ENCODE data around the gene SERPINA4. TPM values are rescaled to one million over a fixed set of nuclear protein-coding genes. Genes with fewer than 3 reads are reported as not detected.

The SERPINA4 gene
- total and polyA plus RNA-seq, 2 of the 13 experiments (the other 11 are each of a cell fraction or from before 2014, with no cell fraction given): 39.1 to 57.8 TPM

GRCh38 chr14:94593749-94594431, 32.6 kb downstream of the SERPINA4 start (continued):
- TF ChIP-seq EHMT2 (IDR thresholded peaks at IDR 0.05; ENCODE audit: borderline replicate concordance, low read depth, low read length) (no peak; the same call in 1 of the 2 replicates), PLSCR1 (CRISPR knock-in tag; IDR thresholded peaks at IDR 0.05; ENCODE audit: borderline replicate concordance) (no peak), MAFF (IDR thresholded peaks at IDR 0.05; ENCODE audit: low read depth, low read length) (peak; percentile 58), ZNF7 (CRISPR knock-in tag; IDR thresholded peaks at IDR 0.05) (peak; percentile 11; the same call in 1 of the 2 replicates), THAP9 (CRISPR knock-in tag; IDR thresholded peaks at IDR 0.05; ENCODE audit: borderline replicate concordance) (peak; percentile 95), ZNF691 (CRISPR knock-in tag; IDR thresholded peaks at IDR 0.05; ENCODE audit: borderline replicate concordance, low read depth) (peak; percentile 87; the same call in 1 of the 2 replicates), CENPT (CRISPR knock-in tag; IDR thresholded peaks at IDR 0.05; ENCODE audit: low read depth) (no peak), ZNF576 (CRISPR knock-in tag; IDR thresholded peaks at IDR 0.05) (no peak; the same call in 1 of the 2 replicates), ZHX2 (IDR thresholded peaks at IDR 0.05; ENCODE audit: low read depth) (peak; percentile 62; the same call in 1 of the 2 replicates), ZHX2 (CRISPR knock-in tag; IDR thresholded peaks at IDR 0.05; ENCODE audit: borderline replicate concordance) (no peak), KLF16 (CRISPR knock-in tag; IDR thresholded peaks at IDR 0.05) (peak in 1 of 2 experiments; percentile 98; a peak in 2 of 4 replicates), ZNF768 (CRISPR knock-in tag; IDR thresholded peaks at IDR 0.05) (no peak), DR1 (CRISPR knock-in tag; IDR thresholded peaks at IDR 0.05) (peak; percentile 56)
- TF ChIP-seq, protein P1, sequence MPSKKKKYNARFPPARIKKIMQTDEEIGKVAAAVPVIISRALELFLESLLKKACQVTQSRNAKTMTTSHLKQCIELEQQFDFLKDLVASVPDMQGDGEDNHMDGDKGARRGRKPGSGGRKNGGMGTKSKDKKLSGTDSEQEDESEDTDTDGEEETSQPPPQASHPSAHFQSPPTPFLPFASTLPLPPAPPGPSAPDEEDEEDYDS (CRISPR knock-in tag; IDR thresholded peaks at IDR 0.05): peak; percentile 57; the same call in 1 of the 2 replicates

Measured in HepG2 (cell line).